ENCODE data around the gene ATP1A1. TPM values are rescaled to one million over a fixed set of nuclear protein-coding genes. Genes with fewer than 3 reads are reported as not detected.

Gene ATP1A1
- total and polyA plus RNA-seq, 2 donors (not counting 3 experiments of a cell fraction or from before 2014, with no cell fraction given), result 263 to 325 TPM

DNA sequence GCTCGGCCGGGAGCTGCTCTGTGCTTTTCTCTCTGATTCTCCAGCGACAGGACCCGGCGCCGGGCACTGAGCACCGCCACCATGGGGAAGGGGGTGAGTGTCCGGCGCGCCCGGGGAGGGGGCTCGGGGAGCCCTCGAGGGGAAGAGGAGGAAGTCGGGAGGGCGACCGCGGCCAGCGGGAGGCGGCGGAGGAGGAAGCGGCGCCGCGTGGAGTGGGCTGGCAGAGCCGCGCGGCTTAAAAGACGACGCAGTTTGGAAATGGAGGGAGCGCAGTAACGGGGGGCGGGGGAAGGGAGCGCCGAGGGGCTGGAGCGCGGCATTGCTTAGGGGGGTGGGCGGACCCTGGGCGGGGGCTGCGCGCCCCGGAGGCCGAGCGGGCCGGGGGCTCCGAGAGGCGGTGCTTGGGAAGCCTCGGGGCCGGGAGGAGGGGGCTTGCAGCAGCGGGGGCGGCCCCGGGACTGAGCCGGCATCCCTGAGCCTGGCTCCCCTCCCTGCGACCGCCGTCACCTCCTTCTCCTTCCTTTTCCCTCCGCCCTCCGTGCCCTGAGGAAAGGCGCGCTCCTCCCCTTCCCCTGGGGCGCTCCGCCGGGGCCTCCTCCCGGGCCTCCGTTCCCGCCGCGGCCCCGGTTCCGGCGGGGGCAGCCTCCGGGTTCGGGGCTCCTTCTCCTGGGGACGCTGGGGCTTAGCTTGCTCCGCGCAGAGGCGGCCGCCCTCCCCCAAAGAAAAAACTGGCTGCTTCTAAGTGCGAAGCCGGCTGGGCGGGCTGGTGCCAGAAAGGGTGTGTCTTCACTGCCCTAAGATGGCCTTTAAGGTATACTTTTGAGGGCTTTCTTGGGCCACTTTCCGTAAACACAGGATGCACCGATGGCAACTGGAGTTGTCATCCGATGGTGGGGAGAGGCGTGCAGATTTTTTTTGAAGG lies 648 bp downstream of the ATP1A1 start:
- CTCF ChIA-PET, result interaction anchor here (1.3 to 5.3 kb wide), 2 partner anchors 112 to 235 kb away, joined by 4 to 37 read pairs; no protein-coding TSS in a partner anchor
- BruUV-seq (replicated peaks), result no TSS peak
- Histone ChIP-seq H3K4me3 (replicated peaks in 1 of 3; ENCODE audit: insufficient read depth in 1 of 3, low read depth in 1 of 3, low read length in 3 of 3) (peak overlapping the region; percentile 91 to 96 (median 94)), H3K27me3 (ENCODE audit: control insufficient read depth in 2 of 2, insufficient read depth in 2 of 2, low read length in 2 of 2) (peaks cover 6 to 22% of the 10 kb centered on the region in 2 experiments), H3K27ac (ENCODE audit: insufficient read depth, low read depth, low read length) (peak overlapping the region; percentile 96), H3K9me3 (replicated peaks; ENCODE audit: control insufficient read depth, insufficient read depth, low read length) (no peaks in the 10 kb centered on the region), H4K20me1 (replicated peaks; ENCODE audit: control insufficient read depth, extremely low read depth, insufficient read depth, low read length) (peaks cover 2% of the 10 kb centered on the region), H3K4me1 (ENCODE audit: control insufficient read depth, extremely low read depth, insufficient read depth, low read length) (peaks cover 44% of the 10 kb centered on the region), H3K36me3 (ENCODE audit: control insufficient read depth in 2 of 2, extremely low read depth in 1 of 2, insufficient read depth in 2 of 2, low read length in 2 of 2) (no peaks in the 10 kb centered on the region), H3K9ac (replicated peaks; ENCODE audit: extremely low read depth, insufficient read depth, low read length) (peak overlapping the region; percentile 95), H2AFZ (ENCODE audit: low read depth, low read length) (peak overlapping the region; percentile 46), H3K79me2 (ENCODE audit: control insufficient read depth, insufficient read depth, low read length) (peaks cover 50% of the 10 kb centered on the region), H3K9me1 (replicated peaks; ENCODE audit: control insufficient read depth, extremely low read depth, insufficient read depth, low read length) (no peaks in the 10 kb centered on the region), H3K4me2 (ENCODE audit: insufficient read depth, low read length) (peak overlapping the region; percentile 96)
- POLR2A ChIA-PET, result no interaction called here
- TF ChIP-seq FOS (IDR thresholded peaks at IDR 0.05; ENCODE audit: borderline replicate concordance, insufficient read depth, low read length), result no peak
- TF ChIP-seq POLR2AphosphoS5 (IDR thresholded peaks at IDR 0.05; ENCODE audit: insufficient read depth, low read depth, low read length), result peak; percentile 52
- intact Hi-C loops (cut with micrococcal nuclease) (loop anchor here (5.0 kb wide), 1 partner anchor 199 kb away; the partner anchor contains the start of gene CD58), dilution Hi-C loops (cut with MboI; ENCODE audit: extremely low pct_ligation_motif_present, low sequenced_read_pairs) (no loop called here)
- FAIRE-seq (peak; percentile 21), DNase-seq (ENCODE audit: low read depth, low spot score) (peak; percentile 59)

DNA sequence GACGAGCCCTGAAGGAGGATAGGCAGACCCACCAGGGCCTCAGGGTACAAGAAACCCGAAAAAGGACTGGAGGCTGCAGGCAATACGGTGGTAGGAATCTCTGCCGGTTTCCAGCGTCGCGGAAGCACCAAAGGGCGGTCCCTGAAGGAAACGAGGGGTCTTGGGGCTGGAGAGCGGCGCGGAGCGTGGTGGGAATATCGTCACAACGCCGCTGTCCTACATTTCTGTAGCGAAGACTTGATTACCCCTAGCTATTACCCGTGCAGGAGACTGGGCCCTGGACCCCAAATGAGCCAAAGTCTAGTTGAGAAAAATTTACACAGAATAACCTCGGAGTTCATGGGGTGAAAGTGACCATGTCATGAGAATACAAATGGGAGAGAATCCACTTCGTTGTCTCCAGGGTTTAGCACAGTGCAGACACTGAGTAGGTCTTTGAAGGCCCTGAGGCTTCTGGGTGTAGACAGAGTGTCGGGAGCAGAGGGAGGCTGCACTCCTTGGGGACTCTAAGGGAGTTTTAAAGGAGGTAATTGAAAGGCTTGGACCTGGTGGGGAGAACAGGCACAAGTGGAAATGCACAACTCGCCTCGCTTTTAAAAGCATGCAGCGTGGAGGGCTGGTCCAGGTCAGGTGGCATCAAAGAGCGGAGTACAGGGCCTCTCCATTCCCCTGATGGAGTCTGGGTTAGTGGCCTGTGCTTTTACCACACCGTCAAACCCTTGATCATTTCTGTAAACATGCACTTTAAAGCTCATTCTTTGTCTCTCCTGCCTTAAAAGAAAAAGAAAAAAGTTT lies 1.5 kb downstream of the ATP1A1 start:
- H3K27me3 ChIP-seq (ENCODE audit: control insufficient read depth in 2 of 2, insufficient read depth in 2 of 2, low read length in 2 of 2), result peaks cover 6 to 18% of the 10 kb centered on the region in 2 experiments
- no peaks in the 10 kb centered on the region for H3K9me1 ChIP-seq (replicated peaks; ENCODE audit: control insufficient read depth, extremely low read depth, insufficient read depth, low read length)
- H3K79me2 ChIP-seq (ENCODE audit: control insufficient read depth, insufficient read depth, low read length), result peaks cover 59% of the 10 kb centered on the region
- FAIRE-seq (peak; percentile 60), DNase-seq (ENCODE audit: low read depth, low spot score) (peak; percentile 16)
- H3K36me3 ChIP-seq (ENCODE audit: control insufficient read depth in 2 of 2, extremely low read depth in 1 of 2, insufficient read depth in 2 of 2, low read length in 2 of 2), result no peaks in the 10 kb centered on the region
- ChIA-PET CTCF (interaction anchor here (1.0 to 5.3 kb wide), 7 partner anchors 8 to 124 kb away, joined by 3 to 37 read pairs (median 5); no protein-coding TSS in a partner anchor), POLR2A (no interaction called here)
- dilution Hi-C loops (cut with MboI; ENCODE audit: extremely low pct_ligation_motif_present, low sequenced_read_pairs) (loop anchor here (25.0 kb wide), 1 partner anchor 113 kb away; no protein-coding TSS in a partner anchor), intact Hi-C loops (cut with micrococcal nuclease) (loop anchor here (5.0 kb wide), 3 partner anchors 198 to 1617 kb away; partner anchors contain the start of genes CD58 and CSDE1)
- peak overlapping the region; percentile 96 for H3K27ac ChIP-seq (ENCODE audit: insufficient read depth, low read depth, low read length)
- H3K4me3 ChIP-seq (replicated peaks in 1 of 3; ENCODE audit: insufficient read depth in 1 of 3, low read depth in 1 of 3, low read length in 3 of 3), result peak overlapping the region; percentile 91 to 96 (median 94)
- H3K4me1 ChIP-seq (ENCODE audit: control insufficient read depth, extremely low read depth, insufficient read depth, low read length), result peaks cover 53% of the 10 kb centered on the region
- no peaks in the 10 kb centered on the region for H3K9me3 ChIP-seq (replicated peaks; ENCODE audit: control insufficient read depth, insufficient read depth, low read length)
- peak overlapping the region; percentile 17 for H2AFZ ChIP-seq (ENCODE audit: low read depth, low read length)
- peaks cover 3% of the 10 kb centered on the region for H4K20me1 ChIP-seq (replicated peaks; ENCODE audit: control insufficient read depth, extremely low read depth, insufficient read depth, low read length)
- peak overlapping the region; percentile 95 for H3K9ac ChIP-seq (replicated peaks; ENCODE audit: extremely low read depth, insufficient read depth, low read length)
- H3K4me2 ChIP-seq (ENCODE audit: insufficient read depth, low read length), result peak overlapping the region; percentile 96
- TF ChIP-seq, protein P1, sequence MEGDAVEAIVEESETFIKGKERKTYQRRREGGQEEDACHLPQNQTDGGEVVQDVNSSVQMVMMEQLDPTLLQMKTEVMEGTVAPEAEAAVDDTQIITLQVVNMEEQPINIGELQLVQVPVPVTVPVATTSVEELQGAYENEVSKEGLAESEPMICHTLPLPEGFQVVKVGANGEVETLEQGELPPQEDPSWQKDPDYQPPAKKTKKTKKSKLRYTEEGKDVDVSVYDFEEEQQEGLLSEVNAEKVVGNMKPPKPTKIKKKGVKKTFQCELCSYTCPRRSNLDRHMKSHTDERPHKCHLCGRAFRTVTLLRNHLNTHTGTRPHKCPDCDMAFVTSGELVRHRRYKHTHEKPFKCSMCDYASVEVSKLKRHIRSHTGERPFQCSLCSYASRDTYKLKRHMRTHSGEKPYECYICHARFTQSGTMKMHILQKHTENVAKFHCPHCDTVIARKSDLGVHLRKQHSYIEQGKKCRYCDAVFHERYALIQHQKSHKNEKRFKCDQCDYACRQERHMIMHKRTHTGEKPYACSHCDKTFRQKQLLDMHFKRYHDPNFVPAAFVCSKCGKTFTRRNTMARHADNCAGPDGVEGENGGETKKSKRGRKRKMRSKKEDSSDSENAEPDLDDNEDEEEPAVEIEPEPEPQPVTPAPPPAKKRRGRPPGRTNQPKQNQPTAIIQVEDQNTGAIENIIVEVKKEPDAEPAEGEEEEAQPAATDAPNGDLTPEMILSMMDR (IDR thresholded peaks at IDR 0.05; ENCODE audit: extremely low read depth in 1 of 2, insufficient read depth in 1 of 2, low read depth in 1 of 2, low read length in 2 of 2), result no peak
- TF ChIP-seq POLR2A (IDR thresholded peaks at IDR 0.05; ENCODE audit: low read depth, low read length) (no peak), EZH2 (IDR thresholded peaks at IDR 0.05; ENCODE audit: borderline replicate concordance, low read depth, low read length, severe bottlenecking) (no peak), MYC (IDR thresholded peaks at IDR 0.05; ENCODE audit: low read depth, low read length) (no peak), JUN (IDR thresholded peaks at IDR 0.05; ENCODE audit: borderline replicate concordance, insufficient read depth, insufficient read length, low read depth) (no peak), GATA2 (IDR thresholded peaks at IDR 0.05; ENCODE audit: insufficient read depth, insufficient read length, low read depth, low read length) (no peak), POLR2AphosphoS5 (IDR thresholded peaks at IDR 0.05; ENCODE audit: insufficient read depth, low read depth, low read length) (no peak), FOS (IDR thresholded peaks at IDR 0.05; ENCODE audit: borderline replicate concordance, insufficient read depth, low read length) (no peak)
- TF ChIP-seq, protein P2, sequence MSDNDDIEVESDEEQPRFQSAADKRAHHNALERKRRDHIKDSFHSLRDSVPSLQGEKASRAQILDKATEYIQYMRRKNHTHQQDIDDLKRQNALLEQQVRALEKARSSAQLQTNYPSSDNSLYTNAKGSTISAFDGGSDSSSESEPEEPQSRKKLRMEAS (IDR thresholded peaks at IDR 0.05; ENCODE audit: insufficient read depth, insufficient read length), result no peak
- BruUV-seq (replicated peaks), result no TSS peak
